Fibroblast of skin of right biceps (primary cell): Measurements from ENCODE around the gene ANGPT4.

Experiments used
- DNase-seq: peaks from one replicate; pipeline ENCODE4 v3.0.0-alpha.2; 2013

The ANGPT4 gene

DNA sequence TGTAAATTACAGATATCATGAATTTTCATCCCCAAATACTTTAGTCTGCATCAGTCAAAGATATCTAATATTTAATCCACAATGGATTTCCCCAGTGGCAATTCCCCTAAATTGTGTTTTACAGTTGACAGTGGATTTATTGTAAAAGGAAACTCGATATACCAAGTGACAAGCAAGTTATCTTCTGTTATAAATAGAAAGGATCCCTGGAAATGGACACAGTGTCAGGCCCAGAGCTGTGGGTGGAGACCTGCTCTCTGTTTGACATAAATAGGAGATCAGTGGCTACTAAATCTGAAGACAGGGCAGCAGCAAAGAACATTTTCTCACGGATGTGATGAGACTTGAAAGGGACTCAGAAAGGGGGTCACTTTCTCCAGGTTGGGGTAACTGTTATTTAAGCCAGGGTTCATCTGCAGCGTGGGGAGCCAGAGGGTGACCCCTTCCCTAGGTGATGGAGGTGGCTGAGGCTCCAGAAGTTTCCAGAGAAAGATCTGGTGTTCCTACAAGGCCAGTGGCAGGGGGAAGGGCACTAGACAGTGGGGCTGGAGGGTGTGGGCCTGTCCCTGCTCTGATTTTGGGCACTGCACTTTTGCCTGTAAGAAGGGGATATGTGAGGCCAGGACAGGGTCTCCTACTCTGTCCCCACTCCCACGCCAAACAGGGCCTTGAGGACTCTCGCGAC, 94.9 kb downstream of the ANGPT4 start:
- no peak for DNase-seq

DNA sequence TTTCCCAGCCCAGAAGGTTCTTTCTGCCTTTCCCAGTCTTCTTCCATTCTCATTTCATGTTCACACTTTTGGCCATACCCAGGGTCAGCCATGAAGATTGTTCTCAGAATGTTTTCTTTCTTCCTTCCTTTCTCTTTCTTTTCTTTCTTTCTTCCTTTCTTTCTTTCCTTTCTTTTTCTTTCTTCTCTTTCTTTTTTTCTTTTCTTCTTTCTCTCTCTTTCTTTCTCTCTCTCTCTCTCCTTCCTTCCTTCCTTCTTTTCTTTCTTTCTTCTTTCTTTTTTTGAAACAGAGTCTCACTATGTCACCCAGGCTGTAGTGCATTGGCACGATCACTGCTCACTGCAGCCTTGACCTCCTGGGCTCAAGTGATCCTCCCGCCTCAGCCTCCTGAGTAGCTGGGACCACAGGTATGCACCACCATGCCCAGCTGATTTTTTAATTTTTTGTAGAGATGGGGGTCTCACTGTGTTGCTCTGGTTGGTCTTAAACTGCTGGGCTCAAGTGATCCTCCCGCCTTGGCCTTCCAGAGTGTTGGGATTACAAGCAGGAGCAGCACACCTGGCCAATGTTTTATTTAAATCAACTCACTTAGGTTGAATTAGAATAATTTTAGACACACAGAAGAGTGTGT, 95.7 kb downstream of the ANGPT4 start:
- DNase-seq, result no peak
